Heart right ventricle (tissue), 16 donors: ENCODE data around the gene TECPR2. TPM values are rescaled to one million over a fixed set of nuclear protein-coding genes. Genes with fewer than 3 reads are reported as not detected.
A peak's percentile ranks its signal among the peaks of the same experiment; 100 is the strongest.

Experiments
- ATAC-seq, 8 donors: fragments of 200-7000 bp; cut with Tn5 transposase; one replicate each; pipeline ENCODE4 v1.9.1; 2020; ENCODE audit warnings: mild to moderate bottlenecking in 8 of 8, moderate library complexity in 8 of 8, moderate number of reproducible peaks in 1 of 8
- DNase-seq, 2 donors: peaks; one replicate each; pipeline ENCODE4 v3.0.0-alpha.2; 2020
- H3K27ac ChIP-seq, 10 donors: fragments of 200-600 bp; sonication (generic) in 2 of 10; one replicate each; pipeline versions ENCODE4 v1.5.0 to v1.8.0; 2020 to 2022; ENCODE audit warnings: mild to moderate bottlenecking in 3 of 10
- H3K27me3 ChIP-seq, 7 donors: fragments of 200-600 bp; one replicate each; pipeline ENCODE4 v1.8.0; 2021 to 2022; ENCODE audit warnings: mild to moderate bottlenecking in 2 of 7
- H3K36me3 ChIP-seq, 9 donors: fragments of 200-600 bp; sonication (generic) in 1 of 9; one replicate each; pipeline versions ENCODE4 v1.5.0 to v1.8.0; 2020 to 2022; ENCODE audit warnings: mild to moderate bottlenecking in 2 of 9
- H3K4me1 ChIP-seq, 9 donors: fragments of 200-600 bp; sonication (generic) in 1 of 9; one replicate each; pipeline versions ENCODE4 v1.5.0 to v1.8.0; 2020 to 2022; ENCODE audit warnings: mild to moderate bottlenecking in 4 of 9
- H3K4me3 ChIP-seq, 10 donors: fragments of 200-600 bp; sonication (generic) in 2 of 10; one replicate each; pipeline versions ENCODE4 v1.5.0 to v1.8.0; 2020 to 2022; ENCODE audit warnings: mild to moderate bottlenecking in 7 of 10, moderate library complexity in 2 of 10
- H3K9me3 ChIP-seq, 11 donors: fragments of 200-600 bp in 10 of 11; sonication (generic) in 2 of 11; one replicate each; pipeline versions ENCODE4 v1.5.0 to v1.8.0; 2013 to 2022; ENCODE audit warnings: mild to moderate bottlenecking in 2 of 11, control low read depth in 1 of 11, moderate library complexity in 1 of 11
- CTCF ChIP-seq, 9 donors: fragments of 200-600 bp; sonication (generic) in 2 of 9; IDR thresholded peaks; one replicate each; pipeline versions ENCODE4 v1.5.0 to v1.8.0; 2021 to 2022; ENCODE audit warnings: antibody characterized with exemption in 9 of 9, mild to moderate bottlenecking in 5 of 9, moderate library complexity in 1 of 9
- WGBS, 2 donors: extraction: QIAGEN DNeasy Blood & Tissue Kit; methylation state at CpG; one replicate each; pipeline ENCODE4 v1.1.7; 2013; ENCODE audit warnings: inconsistent platforms in 1 of 2; 5-methylcytosine and 5-hydroxymethylcytosine counted together
- intact Hi-C, 10 donors: fragments of 100-400 bp; cut with DNase I; formaldehyde crosslinking; loops; one replicate each; pipeline versions ENCODE4 v1.11.1 to v1.14.2; 2022
- polyA plus RNA-seq, 2 donors: library from polyadenylated mRNA; stranded (reverse); fragments of 200-250 nt; gene quantifications; one replicate each; pipeline ENCODE4 v1.2.3, GENCODE V29; 2013
- total RNA-seq, 10 donors: library from RNA; stranded (reverse); fragmentation: NEBNext Ultra II Directional in 3 of 10; extraction: Animal tissue kit (Norgen Biotek cat#: 25700) in 3 of 10; gene quantifications; one replicate each; pipeline versions ENCODE4 v1.2.1 to v1.2.4, GENCODE V29; 2021 to 2023
- donor health status: Arrhythmogenic right ventricular cardiomyopathy.
- donor health status: ischemic (EF 13 %, LVEDD 7.1; RV severe dilation, severe dysfunction).
- donor health status: healthy with polysubstance abuse.
- donor health status: DM: no; HTN: yes; CAD: no.
- donor health status: DM: no; HTN: no; CAD: no.
- donor health status: ischemic (EF 25% LVEDD 6.9; RV normal size, moderate dysfunction).
- donor health status: ischemic (EF 25% LVEDD 5.7; RV mildly dilated, moderate dysfunction).
- donor health status: healthy.
- donor health status: DM: yes; HTN: yes; CAD: no.
- donor health status: Ischemic cardiomyopathy.
- donor health status: ischemic (EF 35%, LVEDD 5.7; RV mildly dilated, moderate dysfunction).
- donor health status: nonischemic (EF 11% LVEDD 7.7; RV severe dilation, severe dysfunction).
- donor health status: DM: yes; HTN: yes; CAD: no.
- donor health status: PGD.
- donor health status: ischemic (EF 29% LVEDD 5.4; RV normal size, mild dysfunction).
- donor health status: nonischemic (EF 23%, LVEDD 6.1; RV moderate dilation, normal function).

Gene TECPR2
- total and polyA plus RNA-seq, 12 donors = 6.8 to 34.2 (median 24.8) TPM

- Histone ChIP-seq H3K4me3 (no peak overlapping the region), H3K36me3 (peaks cover 0 to 9% (median 0%) of the 10 kb centered on the region in 9 donors), H3K27me3 (no peaks in the 10 kb centered on the region), H3K4me1 (peaks cover 0 to 16% (median 8%) of the 10 kb centered on the region in 9 donors), H3K27ac (no peak overlapping the region), H3K9me3 (peaks cover 0 to 8% (median 0%) of the 10 kb centered on the region in 11 donors)
- intact Hi-C loops = no loop called here
- WGBS, 2 donors = 94 to 96% methylated on average over 8 of the region's 8 CpGs
- ATAC-seq (no peak), DNase-seq (no peak)
- no peak for TF ChIP-seq CTCF (IDR thresholded peaks at IDR 0.05)
Observed at GRCh38 chr14:102481791-102482238, 119.1 kb downstream of the TECPR2 start.

- H3K27ac ChIP-seq = no peak overlapping the region
- WGBS, 2 donors = 83 to 85% methylated on average over 5 of the region's 5 CpGs
Observed at GRCh38 chr14:102484316-102484715, 121.6 kb downstream of the TECPR2 start.

GRCh38 chr14:102485693-102486512, 123.2 kb downstream of the TECPR2 start:
- no peak for TF ChIP-seq CTCF (IDR thresholded peaks at IDR 0.05)
- Histone ChIP-seq H3K27me3 (no peaks in the 10 kb centered on the region), H3K9me3 (peaks cover 0 to 8% (median 0%) of the 10 kb centered on the region in 11 donors), H3K4me3 (no peak overlapping the region), H3K4me1 (peaks cover 0 to 11% (median 0%) of the 10 kb centered on the region in 9 donors), H3K36me3 (peaks cover 0 to 9% (median 0%) of the 10 kb centered on the region in 9 donors), H3K27ac (peak overlapping the region in 3 of 10 donors; percentile 12 to 44 (median 17))
- ATAC-seq = peak in 4 of 8 donors; percentile 30 to 69 (median 40)
- intact Hi-C loops = no loop called here
- 83 to 86% methylated on average over 11 of the region's 11 CpGs for WGBS, 2 donors
- no peak for DNase-seq

More at GRCh38 chr14:102484316-102484715, 121.6 kb downstream of the TECPR2 start:
- intact Hi-C loops = no loop called here
- peaks cover 0 to 9% (median 0%) of the 10 kb centered on the region in 9 donors for H3K36me3 ChIP-seq
- DNase-seq (no peak), ATAC-seq (no peak)
- peaks cover 0 to 8% (median 0%) of the 10 kb centered on the region in 11 donors for H3K9me3 ChIP-seq
- TF ChIP-seq CTCF (IDR thresholded peaks at IDR 0.05) = no peak
- H3K4me3 ChIP-seq = no peak overlapping the region
- no peaks in the 10 kb centered on the region for H3K27me3 ChIP-seq
- H3K4me1 ChIP-seq = peaks cover 0 to 20% (median 8%) of the 10 kb centered on the region in 9 donors

- Histone ChIP-seq H3K27me3 (no peaks in the 10 kb centered on the region), H3K36me3 (peaks cover 0 to 9% (median 0%) of the 10 kb centered on the region in 9 donors), H3K4me3 (no peak overlapping the region), H3K4me1 (peaks cover 0 to 11% (median 0%) of the 10 kb centered on the region in 9 donors), H3K9me3 (peaks cover 0 to 8% (median 0%) of the 10 kb centered on the region in 11 donors), H3K27ac (peak overlapping the region in 5 of 10 donors; percentile 12 to 47 (median 17))
- ATAC-seq = peak in 6 of 8 donors; percentile 11 to 53 (median 39)
- DNase-seq = no peak
- intact Hi-C loops = no loop called here
- TF ChIP-seq CTCF (IDR thresholded peaks at IDR 0.05) = no peak
- WGBS, 2 donors = 76 to 77% methylated on average over 17 of the region's 17 CpGs
Observed at GRCh38 chr14:102486513-102487203, 123.9 kb downstream of the TECPR2 start.
